Adrenal gland (tissue), 5 donors: Measurements from ENCODE around the gene EFNA3.

Experiments used
- CTCF ChIP-seq, 6 experiments: fragments of 450-650 bp in 4 of 6; fragments of 200-600 bp in 2 of 6; sonication (generic) in 1 of 6; IDR thresholded peaks; 1 replicate in 5 of 6; 2 replicates in 1 of 6; pipeline versions ENCODE4 v1.5.1 to v1.8.0; 2016 to 2021; ENCODE audit warnings: antibody characterized with exemption in 6 of 6, mild to moderate bottlenecking in 2 of 6, moderate library complexity in 1 of 6
- POLR2A ChIP-seq, 2 donors: fragments of 450-650 bp; IDR thresholded peaks; one replicate each; pipeline ENCODE4 v1.6.1; 2017; ENCODE audit warnings: antibody characterized with exemption in 2 of 2, mild to moderate bottlenecking in 2 of 2, moderate library complexity in 1 of 2
- donor health status: DM: no; HTN: no; CAD: no.

- no peak for TF ChIP-seq POLR2A (IDR thresholded peaks at IDR 0.05)
- no peak for TF ChIP-seq CTCF (IDR thresholded peaks at IDR 0.05)
Measured at GRCh38 chr1:155086856-155087535, 8.4 kb downstream of the EFNA3 start.
